Measurements from ENCODE around the gene HOXB8.

Gene HOXB8

DNA sequence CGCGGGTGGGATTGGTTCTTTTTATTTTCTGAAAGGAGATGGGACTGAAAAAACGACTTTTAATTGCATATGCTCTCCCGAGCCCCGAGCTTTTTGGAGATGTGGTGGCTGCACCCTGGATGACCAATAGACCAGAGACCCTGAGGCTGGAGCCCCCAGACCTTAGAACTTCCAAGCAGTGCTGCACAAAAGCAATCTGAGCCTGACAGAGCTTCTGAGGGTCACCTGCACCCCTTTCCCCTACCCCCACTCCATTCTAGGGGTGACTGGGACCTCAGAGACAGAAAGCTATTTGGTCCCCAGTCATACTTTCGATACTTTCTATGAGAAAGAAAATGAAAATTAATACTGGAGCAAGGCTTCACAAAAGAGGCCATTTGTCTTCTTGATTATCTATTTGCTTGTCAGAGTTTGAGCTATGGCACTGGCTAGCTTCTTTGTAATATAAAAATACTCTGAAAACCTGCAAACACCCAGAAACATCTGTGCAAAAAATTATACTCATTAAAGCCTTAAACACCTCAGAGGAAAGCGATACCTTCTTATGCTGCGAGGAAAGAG, 40.5 kb downstream of the HOXB8 start:
- TF ChIP-seq, protein P1, sequence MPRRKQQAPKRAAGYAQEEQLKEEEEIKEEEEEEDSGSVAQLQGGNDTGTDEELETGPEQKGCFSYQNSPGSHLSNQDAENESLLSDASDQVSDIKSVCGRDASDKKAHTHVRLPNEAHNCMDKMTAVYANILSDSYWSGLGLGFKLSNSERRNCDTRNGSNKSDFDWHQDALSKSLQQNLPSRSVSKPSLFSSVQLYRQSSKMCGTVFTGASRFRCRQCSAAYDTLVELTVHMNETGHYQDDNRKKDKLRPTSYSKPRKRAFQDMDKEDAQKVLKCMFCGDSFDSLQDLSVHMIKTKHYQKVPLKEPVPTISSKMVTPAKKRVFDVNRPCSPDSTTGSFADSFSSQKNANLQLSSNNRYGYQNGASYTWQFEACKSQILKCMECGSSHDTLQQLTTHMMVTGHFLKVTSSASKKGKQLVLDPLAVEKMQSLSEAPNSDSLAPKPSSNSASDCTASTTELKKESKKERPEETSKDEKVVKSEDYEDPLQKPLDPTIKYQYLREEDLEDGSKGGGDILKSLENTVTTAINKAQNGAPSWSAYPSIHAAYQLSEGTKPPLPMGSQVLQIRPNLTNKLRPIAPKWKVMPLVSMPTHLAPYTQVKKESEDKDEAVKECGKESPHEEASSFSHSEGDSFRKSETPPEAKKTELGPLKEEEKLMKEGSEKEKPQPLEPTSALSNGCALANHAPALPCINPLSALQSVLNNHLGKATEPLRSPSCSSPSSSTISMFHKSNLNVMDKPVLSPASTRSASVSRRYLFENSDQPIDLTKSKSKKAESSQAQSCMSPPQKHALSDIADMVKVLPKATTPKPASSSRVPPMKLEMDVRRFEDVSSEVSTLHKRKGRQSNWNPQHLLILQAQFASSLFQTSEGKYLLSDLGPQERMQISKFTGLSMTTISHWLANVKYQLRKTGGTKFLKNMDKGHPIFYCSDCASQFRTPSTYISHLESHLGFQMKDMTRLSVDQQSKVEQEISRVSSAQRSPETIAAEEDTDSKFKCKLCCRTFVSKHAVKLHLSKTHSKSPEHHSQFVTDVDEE (CRISPR knock-in tag; IDR thresholded peaks at IDR 0.05), result no peak
- TF ChIP-seq, protein P2, sequence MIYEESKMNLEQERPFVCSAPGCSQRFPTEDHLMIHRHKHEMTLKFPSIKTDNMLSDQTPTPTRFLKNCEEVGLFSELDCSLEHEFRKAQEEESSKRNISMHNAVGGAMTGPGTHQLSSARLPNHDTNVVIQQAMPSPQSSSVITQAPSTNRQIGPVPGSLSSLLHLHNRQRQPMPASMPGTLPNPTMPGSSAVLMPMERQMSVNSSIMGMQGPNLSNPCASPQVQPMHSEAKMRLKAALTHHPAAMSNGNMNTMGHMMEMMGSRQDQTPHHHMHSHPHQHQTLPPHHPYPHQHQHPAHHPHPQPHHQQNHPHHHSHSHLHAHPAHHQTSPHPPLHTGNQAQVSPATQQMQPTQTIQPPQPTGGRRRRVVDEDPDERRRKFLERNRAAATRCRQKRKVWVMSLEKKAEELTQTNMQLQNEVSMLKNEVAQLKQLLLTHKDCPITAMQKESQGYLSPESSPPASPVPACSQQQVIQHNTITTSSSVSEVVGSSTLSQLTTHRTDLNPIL (CRISPR knock-in tag; IDR thresholded peaks at IDR 0.05; ENCODE audit: low read depth), result no peak
- TF ChIP-seq, protein P3, sequence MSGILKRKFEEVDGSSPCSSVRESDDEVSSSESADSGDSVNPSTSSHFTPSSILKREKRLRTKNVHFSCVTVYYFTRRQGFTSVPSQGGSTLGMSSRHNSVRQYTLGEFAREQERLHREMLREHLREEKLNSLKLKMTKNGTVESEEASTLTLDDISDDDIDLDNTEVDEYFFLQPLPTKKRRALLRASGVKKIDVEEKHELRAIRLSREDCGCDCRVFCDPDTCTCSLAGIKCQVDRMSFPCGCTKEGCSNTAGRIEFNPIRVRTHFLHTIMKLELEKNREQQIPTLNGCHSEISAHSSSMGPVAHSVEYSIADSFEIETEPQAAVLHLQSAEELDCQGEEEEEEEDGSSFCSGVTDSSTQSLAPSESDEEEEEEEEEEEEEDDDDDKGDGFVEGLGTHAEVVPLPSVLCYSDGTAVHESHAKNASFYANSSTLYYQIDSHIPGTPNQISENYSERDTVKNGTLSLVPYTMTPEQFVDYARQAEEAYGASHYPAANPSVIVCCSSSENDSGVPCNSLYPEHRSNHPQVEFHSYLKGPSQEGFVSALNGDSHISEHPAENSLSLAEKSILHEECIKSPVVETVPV (CRISPR knock-in tag; IDR thresholded peaks at IDR 0.05), result no peak
- TF ChIP-seq ZFP30 (CRISPR knock-in tag; IDR thresholded peaks at IDR 0.05) (no peak), ARNTL (CRISPR knock-in tag; IDR thresholded peaks at IDR 0.05; ENCODE audit: borderline replicate concordance, low read depth) (no peak), CSDC2 (CRISPR knock-in tag; IDR thresholded peaks at IDR 0.05) (no peak), ZNF70 (CRISPR knock-in tag; IDR thresholded peaks at IDR 0.05) (no peak), RARB (CRISPR knock-in tag; IDR thresholded peaks at IDR 0.05) (no peak), TCF4 (CRISPR knock-in tag; IDR thresholded peaks at IDR 0.05; ENCODE audit: borderline replicate concordance) (no peak), ESRRG (CRISPR knock-in tag; IDR thresholded peaks at IDR 0.05) (no peak), TOX (CRISPR knock-in tag; IDR thresholded peaks at IDR 0.05; ENCODE audit: borderline replicate concordance) (no peak), ZFP3 (CRISPR knock-in tag; IDR thresholded peaks at IDR 0.05) (no peak)
- TF ChIP-seq, protein P4, sequence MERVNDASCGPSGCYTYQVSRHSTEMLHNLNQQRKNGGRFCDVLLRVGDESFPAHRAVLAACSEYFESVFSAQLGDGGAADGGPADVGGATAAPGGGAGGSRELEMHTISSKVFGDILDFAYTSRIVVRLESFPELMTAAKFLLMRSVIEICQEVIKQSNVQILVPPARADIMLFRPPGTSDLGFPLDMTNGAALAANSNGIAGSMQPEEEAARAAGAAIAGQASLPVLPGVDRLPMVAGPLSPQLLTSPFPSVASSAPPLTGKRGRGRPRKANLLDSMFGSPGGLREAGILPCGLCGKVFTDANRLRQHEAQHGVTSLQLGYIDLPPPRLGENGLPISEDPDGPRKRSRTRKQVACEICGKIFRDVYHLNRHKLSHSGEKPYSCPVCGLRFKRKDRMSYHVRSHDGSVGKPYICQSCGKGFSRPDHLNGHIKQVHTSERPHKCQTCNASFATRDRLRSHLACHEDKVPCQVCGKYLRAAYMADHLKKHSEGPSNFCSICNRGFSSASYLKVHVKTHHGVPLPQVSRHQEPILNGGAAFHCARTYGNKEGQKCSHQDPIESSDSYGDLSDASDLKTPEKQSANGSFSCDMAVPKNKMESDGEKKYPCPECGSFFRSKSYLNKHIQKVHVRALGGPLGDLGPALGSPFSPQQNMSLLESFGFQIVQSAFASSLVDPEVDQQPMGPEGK (CRISPR knock-in tag; IDR thresholded peaks at IDR 0.05; ENCODE audit: borderline replicate concordance), result no peak
- TF ChIP-seq, protein P5, sequence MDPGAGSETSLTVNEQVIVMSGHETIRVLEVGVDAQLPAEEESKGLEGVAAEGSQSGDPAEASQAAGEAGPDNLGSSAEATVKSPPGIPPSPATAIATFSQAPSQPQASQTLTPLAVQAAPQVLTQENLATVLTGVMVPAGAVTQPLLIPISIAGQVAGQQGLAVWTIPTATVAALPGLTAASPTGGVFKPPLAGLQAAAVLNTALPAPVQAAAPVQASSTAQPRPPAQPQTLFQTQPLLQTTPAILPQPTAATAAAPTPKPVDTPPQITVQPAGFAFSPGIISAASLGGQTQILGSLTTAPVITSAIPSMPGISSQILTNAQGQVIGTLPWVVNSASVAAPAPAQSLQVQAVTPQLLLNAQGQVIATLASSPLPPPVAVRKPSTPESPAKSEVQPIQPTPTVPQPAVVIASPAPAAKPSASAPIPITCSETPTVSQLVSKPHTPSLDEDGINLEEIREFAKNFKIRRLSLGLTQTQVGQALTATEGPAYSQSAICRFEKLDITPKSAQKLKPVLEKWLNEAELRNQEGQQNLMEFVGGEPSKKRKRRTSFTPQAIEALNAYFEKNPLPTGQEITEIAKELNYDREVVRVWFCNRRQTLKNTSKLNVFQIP (CRISPR knock-in tag; IDR thresholded peaks at IDR 0.05; ENCODE audit: borderline replicate concordance, low read depth), result no peak

DNA sequence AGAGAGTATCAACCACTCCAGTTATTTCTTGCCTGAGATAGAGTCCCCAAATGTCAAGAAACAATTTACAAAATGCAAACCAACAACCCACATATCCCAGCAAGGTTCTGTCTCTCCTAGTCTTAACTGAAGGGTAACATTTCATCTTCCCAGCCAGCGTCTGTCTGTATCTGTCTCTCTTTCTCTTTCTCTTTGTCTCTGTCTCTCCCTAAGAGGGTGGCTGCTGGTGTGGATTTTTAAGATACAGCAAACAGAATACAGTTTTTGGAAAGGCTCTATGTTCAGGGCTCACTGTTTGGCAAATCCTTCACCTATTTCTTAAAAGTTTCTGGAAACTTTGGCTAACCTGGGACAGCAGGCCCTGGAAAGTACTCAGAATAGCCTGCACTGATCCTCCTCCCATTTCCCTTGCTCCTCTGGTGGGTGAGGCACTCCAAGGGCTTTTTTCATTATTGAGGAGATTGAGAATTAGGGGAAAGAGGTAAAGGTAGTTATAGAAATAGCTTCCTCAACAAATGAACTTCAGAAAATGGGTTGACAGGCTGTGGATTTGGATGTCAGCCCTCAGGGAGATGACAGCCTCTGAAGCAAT, 43.2 kb downstream of the HOXB8 start:
- ATAC-seq, result no peak
- TF ChIP-seq ZFP3 (CRISPR knock-in tag; IDR thresholded peaks at IDR 0.05), result no peak
- TF ChIP-seq ZC3H10 (CRISPR knock-in tag; IDR thresholded peaks at IDR 0.05), result no peak
- TF ChIP-seq, protein P4 (CRISPR knock-in tag; IDR thresholded peaks at IDR 0.05; ENCODE audit: borderline replicate concordance), result no peak
- TF ChIP-seq ZFP30 (CRISPR knock-in tag; IDR thresholded peaks at IDR 0.05), result no peak
- no peak for TF ChIP-seq CSDC2 (CRISPR knock-in tag; IDR thresholded peaks at IDR 0.05)
- no peak for TF ChIP-seq ZNF8 (CRISPR knock-in tag; IDR thresholded peaks at IDR 0.05)
- no peak for TF ChIP-seq PPARA (CRISPR knock-in tag; IDR thresholded peaks at IDR 0.05; ENCODE audit: borderline replicate concordance)
- no peak for TF ChIP-seq TCF4 (CRISPR knock-in tag; IDR thresholded peaks at IDR 0.05; ENCODE audit: borderline replicate concordance)
- TF ChIP-seq, protein P5 (CRISPR knock-in tag; IDR thresholded peaks at IDR 0.05; ENCODE audit: borderline replicate concordance, low read depth), result no peak
- no peak for TF ChIP-seq ARNTL (CRISPR knock-in tag; IDR thresholded peaks at IDR 0.05; ENCODE audit: borderline replicate concordance, low read depth)
- TF ChIP-seq, protein P1 (CRISPR knock-in tag; IDR thresholded peaks at IDR 0.05), result no peak
- no peak for TF ChIP-seq TOX (CRISPR knock-in tag; IDR thresholded peaks at IDR 0.05; ENCODE audit: borderline replicate concordance)
- no peak for TF ChIP-seq OSR1 (CRISPR knock-in tag; IDR thresholded peaks at IDR 0.05)
- no peak for TF ChIP-seq SNAI2 (CRISPR knock-in tag; IDR thresholded peaks at IDR 0.05)
- TF ChIP-seq ESRRG (CRISPR knock-in tag; IDR thresholded peaks at IDR 0.05), result no peak
- TF ChIP-seq ISL1 (CRISPR knock-in tag; IDR thresholded peaks at IDR 0.05), result no peak

More for the DNA sequence above, 40.5 kb downstream of the HOXB8 start:
- ATAC-seq, result no peak

Data from SK-N-SH treated with all-trans-retinoic acid at 6 μM for 48 hours (cell line).